Stimulated activated CD4-positive, alpha-beta T cell treated with anti-CD3 and anti-CD28 coated beads, Interleukin-2, amount 100 ng/mL, for 24 hours (primary cell): ENCODE data around the gene LYL1.

Experiments
- DNase-seq, 2 donors: peaks; one replicate each; pipeline ENCODE4 v3.0.0-alpha.2; 2020

LYL1 gene

DNA sequence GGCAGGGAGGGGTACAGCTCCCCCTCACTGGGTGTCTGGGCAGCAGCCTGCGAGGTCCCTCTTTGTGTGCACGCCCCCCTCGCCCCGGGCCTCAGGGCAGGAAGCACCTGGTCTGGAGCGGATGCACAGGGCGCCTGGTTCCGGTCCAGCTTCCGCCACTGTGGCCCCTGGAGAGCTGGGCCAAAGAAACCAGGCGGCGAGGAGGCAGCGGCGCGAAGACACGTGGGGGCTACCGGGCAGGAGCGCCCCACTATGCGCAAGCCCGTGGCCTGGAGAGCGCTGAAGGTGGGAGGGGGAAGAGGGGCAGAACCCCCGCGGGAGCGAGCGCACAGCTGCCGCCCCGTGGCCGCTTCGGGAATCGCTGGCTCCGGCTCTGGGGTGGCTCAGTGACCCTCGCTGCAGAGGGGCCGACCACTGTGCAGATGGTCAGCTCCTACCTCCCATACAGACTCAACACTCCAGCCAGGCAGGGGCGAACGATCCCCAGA, 1.7 kb upstream of the LYL1 start:
- DNase-seq = peak; percentile 74 to 80

DNA sequence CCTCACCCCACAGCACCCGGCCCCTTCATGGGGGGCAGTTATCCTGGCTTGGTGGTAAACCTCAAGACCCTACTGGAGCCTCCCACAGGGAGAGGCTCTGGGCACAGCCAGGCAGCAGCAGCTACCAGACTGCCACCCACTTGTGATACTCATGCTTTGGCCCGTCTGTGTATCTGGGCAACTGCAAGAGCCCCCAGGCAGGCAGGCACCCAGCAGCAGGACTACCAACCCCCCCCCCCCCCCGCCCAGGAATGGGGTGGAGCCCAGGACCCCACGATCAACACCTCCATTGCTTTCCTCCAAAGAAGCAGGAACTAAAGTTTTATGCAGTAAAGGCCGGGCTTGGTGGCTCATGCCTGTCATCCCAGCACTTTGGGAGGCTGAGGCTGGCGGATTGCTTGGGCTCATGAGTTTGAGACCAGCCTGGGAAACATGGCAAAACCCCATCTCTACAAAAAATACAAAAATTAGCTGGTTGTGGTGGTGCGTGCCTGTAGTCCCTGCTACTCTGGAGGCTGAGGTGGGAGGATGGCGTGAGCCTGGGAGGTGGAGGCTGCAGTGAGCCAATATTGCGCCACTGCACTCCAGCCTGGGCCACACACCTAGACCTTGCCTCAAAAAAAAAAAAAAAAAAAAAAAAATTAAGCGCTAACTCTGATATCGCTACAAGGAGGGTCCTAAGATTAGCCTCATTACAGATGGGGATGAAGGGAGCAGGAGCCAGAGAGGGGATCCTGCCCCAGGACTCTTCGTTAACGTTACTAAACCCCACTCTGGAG, 1.1 kb upstream of the LYL1 start:
- DNase-seq = no peak

GRCh38 chr19:13102416-13102665, 317 bp downstream of the LYL1 start:
- DNase-seq = no peak

- no peak for DNase-seq
These were observed 855 bp downstream of the LYL1 start for GRCh38 chr19:13101590-13102415.

DNA sequence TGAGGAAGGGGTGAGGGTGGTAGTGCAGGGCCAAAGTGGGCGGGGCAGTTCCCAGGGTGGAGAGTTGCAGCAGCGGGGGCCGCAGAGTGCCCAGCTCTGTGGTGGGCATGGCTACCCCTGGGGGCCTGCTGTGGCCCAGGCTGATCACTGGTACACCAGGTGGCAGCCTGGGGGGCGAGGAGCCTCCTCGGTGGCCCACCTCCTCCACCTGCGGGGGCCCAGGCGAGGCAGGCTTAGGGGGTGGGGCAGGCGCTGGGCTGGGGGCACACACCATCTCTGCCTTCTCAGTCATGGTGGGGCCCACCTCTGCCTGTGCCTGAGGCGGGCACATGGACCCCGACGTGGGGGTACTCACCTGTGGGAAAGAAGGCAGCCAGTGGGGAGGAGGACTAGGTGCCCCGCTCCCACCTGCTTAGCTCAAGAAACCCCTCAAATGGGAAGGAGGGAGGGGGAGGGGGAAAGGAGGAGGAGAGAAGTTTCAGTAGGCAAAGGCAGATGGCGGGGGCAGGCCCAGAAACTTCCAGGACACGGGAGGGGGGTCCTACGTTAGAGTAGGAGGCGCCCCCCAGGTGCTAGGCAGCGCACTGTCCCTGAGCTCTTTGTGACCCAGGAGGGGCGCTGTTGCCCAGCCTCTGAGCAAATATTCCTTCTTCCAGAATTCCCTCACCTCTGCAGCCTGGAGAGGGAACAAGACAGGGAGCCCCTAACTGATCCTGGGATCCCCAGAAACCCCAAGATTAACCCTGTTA, 1.6 kb downstream of the LYL1 start:
- no peak for DNase-seq

DNA sequence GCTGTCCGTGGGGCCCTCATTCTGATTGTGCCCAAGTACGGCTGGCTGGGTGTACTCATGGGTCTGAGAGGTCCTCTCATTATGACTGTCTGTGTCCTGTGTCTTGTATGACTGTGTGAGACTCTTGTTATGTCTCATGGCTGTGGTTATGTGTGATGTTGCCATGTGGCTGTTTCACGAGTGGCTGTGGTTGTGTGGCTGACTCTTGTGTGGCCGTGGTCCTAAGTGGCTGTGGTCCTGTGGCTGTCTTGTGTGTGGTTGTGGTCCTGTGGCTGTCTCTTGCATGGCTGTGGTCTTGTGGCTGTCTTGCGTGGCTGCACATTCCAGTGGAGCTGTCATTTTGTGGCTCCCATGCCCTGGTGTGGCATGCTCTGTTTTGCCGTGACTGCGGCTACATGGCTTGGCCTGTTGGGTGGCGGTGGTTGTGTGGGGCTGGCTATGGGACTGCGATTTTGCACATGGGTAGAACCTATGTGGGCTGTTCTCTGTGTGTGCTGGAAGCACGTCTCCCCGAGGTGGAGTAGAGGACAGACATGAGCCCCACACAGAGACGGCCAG, 2.5 kb downstream of the LYL1 start:
- peak; percentile 72 to 73 for DNase-seq

DNA sequence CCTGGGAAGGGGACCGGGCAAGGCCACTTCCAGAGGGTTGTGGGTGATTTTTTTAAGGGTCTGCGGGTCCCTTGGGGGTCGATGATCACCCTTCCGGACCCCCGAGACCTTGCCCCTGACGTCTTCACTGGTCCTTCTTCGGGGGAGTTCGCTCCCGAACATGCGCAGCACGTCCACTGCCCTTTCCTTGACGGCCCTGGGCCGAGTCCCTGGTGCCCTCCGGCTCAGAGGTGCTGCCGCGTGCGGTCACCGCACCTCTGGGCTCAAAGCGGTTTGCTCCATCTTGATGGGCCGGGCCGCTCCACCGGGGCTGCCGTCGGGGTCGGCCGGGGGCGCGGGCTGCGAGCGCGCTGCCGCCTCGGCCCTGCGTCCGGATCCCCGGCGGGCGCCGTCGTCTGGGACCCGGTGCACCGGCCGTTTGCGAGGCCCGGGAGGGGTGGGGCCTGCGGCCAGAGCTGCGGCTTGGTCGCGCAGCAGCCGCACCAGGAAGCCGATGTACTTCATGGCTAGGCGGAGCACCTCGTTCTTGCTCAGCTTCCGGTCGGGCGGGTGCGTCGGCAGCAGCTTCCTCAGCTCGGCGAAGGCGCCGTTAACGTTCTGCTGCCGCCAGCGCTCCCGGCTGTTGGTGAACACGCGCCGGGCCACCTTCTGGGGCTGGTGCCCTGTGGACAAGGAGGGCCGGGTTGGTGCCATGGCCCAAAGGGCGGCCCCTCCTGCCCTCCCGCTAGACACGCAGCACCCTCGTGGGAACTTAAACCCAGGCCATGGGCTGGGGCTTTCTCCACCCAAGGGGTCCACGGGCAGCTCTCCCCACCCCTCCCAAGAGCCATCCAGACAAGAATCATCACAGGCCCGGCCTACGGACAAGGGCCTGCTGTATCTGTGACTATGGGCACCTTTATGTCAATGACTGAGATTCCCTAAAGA, 3.3 kb downstream of the LYL1 start:
- DNase-seq = peak; percentile 72 to 78

GRCh38 chr19:13098277-13099072, 4.2 kb downstream of the LYL1 start:
- no peak for DNase-seq

GRCh38 chr19:13097463-13098258, 5.0 kb downstream of the LYL1 start:
- no peak for DNase-seq

- no peak for DNase-seq
These were observed 5.6 kb downstream of the LYL1 start for GRCh38 chr19:13097033-13097462.

GRCh38 chr19:13095934-13096927, 6.4 kb downstream of the LYL1 start:
- DNase-seq = peak in 1 of 2 donors; percentile 29

- no peak for DNase-seq
These were observed 7.3 kb downstream of the LYL1 start for GRCh38 chr19:13095393-13095784.

GRCh38 chr19:13094771-13095392, 7.8 kb downstream of the LYL1 start:
- DNase-seq = no peak

- DNase-seq = no peak
These were observed 8.6 kb downstream of the LYL1 start for GRCh38 chr19:13094106-13094504.

DNA sequence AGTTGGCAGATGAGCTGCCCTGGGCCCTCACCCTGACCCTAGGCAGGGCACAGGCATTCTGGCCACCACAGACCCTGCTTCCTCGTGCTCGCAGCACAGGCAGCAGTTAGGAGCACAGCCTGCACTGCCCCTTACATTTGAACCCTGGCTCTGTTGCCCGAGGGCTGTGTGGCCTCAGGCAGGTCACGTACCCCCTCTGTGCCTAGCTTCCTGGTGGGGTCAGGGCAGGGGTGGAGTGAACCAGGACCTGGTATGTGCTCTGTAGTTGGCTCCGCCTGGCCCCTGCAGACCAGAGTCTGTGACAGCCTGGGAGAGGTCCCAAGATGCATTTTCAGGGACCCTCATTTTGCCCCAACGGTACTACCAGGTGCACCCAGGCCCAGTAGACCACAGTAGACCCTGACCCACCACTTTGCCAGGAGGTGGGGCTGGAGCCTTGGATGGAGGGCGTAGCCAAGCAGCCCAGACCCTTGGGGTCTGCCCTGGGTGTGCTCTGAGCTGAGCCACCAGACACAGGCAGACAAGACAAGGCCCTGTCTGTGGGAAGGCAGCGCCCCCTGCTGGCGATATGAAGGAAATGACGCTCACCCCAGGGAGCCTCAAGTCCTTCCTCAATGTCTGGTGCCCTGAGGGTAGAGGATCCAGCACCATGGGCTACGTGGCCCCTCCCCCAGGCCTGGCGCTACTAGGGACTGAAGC, 9.1 kb downstream of the LYL1 start:
- peak; percentile 81 to 84 for DNase-seq

- DNase-seq = no peak
These were observed 9.9 kb downstream of the LYL1 start for GRCh38 chr19:13092606-13093235.

GRCh38 chr19:13092158-13092543, 10.5 kb downstream of the LYL1 start:
- no peak for DNase-seq
